ENCODE data around the gene AARS1.
"Not testable (repeated sequence)": the region's sequence is repeated elsewhere in the genome, so short reads cannot be mapped to it uniquely, and the experiment has no call there.

Gene AARS1

GRCh38 chr16:70324998-70325747, 35.9 kb upstream of the AARS1 start:
- no peak overlapping the region for H3K27ac ChIP-seq (ENCODE audit: extremely low read depth, low read depth, low read length)
- POLR2A ChIA-PET = interaction anchor here (1.3 to 1.5 kb wide), 2 partner anchors 11 to 36 kb away, joined by 4 to 10 read pairs; partner anchors contain the start of gene AARS1
- H3K36me3 ChIP-seq (ENCODE audit: control insufficient read depth in 2 of 2, insufficient read depth in 1 of 2, low read length in 2 of 2) = peaks cover 24 to 35% of the 10 kb centered on the region in 2 experiments
- CTCF ChIA-PET = interaction anchor here (0.6 to 1.2 kb wide), 3 partner anchors 13 to 69 kb away, joined by 3 read pairs; no protein-coding TSS in a partner anchor
- H3K4me1 ChIP-seq (ENCODE audit: control insufficient read depth, insufficient read depth, low read length) = no peaks in the 10 kb centered on the region
- TF ChIP-seq KLF9 (tag by site-specific recombination; IDR thresholded peaks at IDR 0.05; ENCODE audit: low read depth) (no peak), ZNF549 (tag by site-specific recombination; IDR thresholded peaks at IDR 0.05) (no peak), OVOL3 (tag by site-specific recombination; IDR thresholded peaks at IDR 0.05) (no peak), SALL2 (tag by site-specific recombination; IDR thresholded peaks at IDR 0.05; ENCODE audit: borderline replicate concordance) (no peak), ZNF112 (tag by site-specific recombination; IDR thresholded peaks at IDR 0.05) (no peak), ZNF560 (tag by site-specific recombination; IDR thresholded peaks at IDR 0.05; ENCODE audit: borderline replicate concordance) (no peak), TCF7L2 (IDR thresholded peaks at IDR 0.05; ENCODE audit: borderline replicate concordance, low read depth, low read length) (no peak), ZNF248 (tag by site-specific recombination; IDR thresholded peaks at IDR 0.05) (no peak), ZNF639 (tag by site-specific recombination; IDR thresholded peaks at IDR 0.05) (no peak)
- H3K9me3 ChIP-seq (ENCODE audit: control insufficient read depth, insufficient read depth, low read depth, low read length) = no peaks in the 10 kb centered on the region
- no peak overlapping the region for H3K4me3 ChIP-seq (ENCODE audit: low read depth, low read length)

- POLR2A ChIA-PET = no interaction called here
- peak; percentile 70 for TF ChIP-seq ZNF121 (tag by site-specific recombination; IDR thresholded peaks at IDR 0.05)
- no peak for TF ChIP-seq ZNF341 (tag by site-specific recombination; IDR thresholded peaks at IDR 0.05; ENCODE audit: low read depth)
- TF ChIP-seq EGR2 (tag by site-specific recombination; IDR thresholded peaks at IDR 0.05; ENCODE audit: low read depth) = 0 out of 2 replicates have a peak, but pooled peaks have one; percentile 29
- Histone ChIP-seq H3K4me1 (ENCODE audit: control insufficient read depth, insufficient read depth, low read length) (no peaks in the 10 kb centered on the region), H3K4me3 (ENCODE audit: low read depth, low read length) (no peak overlapping the region), H3K36me3 (ENCODE audit: control insufficient read depth in 2 of 2, insufficient read depth in 1 of 2, low read length in 2 of 2) (peaks cover 32 to 46% of the 10 kb centered on the region in 2 experiments), H3K27ac (ENCODE audit: extremely low read depth, low read depth, low read length) (no peak overlapping the region), H3K9me3 (ENCODE audit: control insufficient read depth, insufficient read depth, low read depth, low read length) (no peaks in the 10 kb centered on the region)
- CTCF ChIA-PET = no interaction called here
Observed at GRCh38 chr16:70320121-70320520, 30.8 kb upstream of the AARS1 start.

GRCh38 chr16:70307726-70308125, 18.4 kb upstream of the AARS1 start:
- H3K4me3 ChIP-seq (ENCODE audit: low read depth, low read length); POLR2A ChIA-PET; H3K4me1 ChIP-seq (ENCODE audit: control insufficient read depth, insufficient read depth, low read length); CTCF ChIA-PET; H3K27ac ChIP-seq (ENCODE audit: extremely low read depth, low read depth, low read length); H3K36me3 ChIP-seq (ENCODE audit: control insufficient read depth in 2 of 2, insufficient read depth in 1 of 2, low read length in 2 of 2); H3K9me3 ChIP-seq (ENCODE audit: control insufficient read depth, insufficient read depth, low read depth, low read length): not testable (repeated sequence)

GRCh38 chr16:70306880-70307279, 17.6 kb upstream of the AARS1 start:
- Histone ChIP-seq H3K27ac (ENCODE audit: extremely low read depth, low read depth, low read length) (no peak overlapping the region), H3K36me3 (ENCODE audit: control insufficient read depth in 2 of 2, insufficient read depth in 1 of 2, low read length in 2 of 2) (no peaks in the 10 kb centered on the region; a peak in 1 of 3 replicates), H3K4me3 (ENCODE audit: low read depth, low read length) (no peak overlapping the region), H3K4me1 (ENCODE audit: control insufficient read depth, insufficient read depth, low read length) (no peaks in the 10 kb centered on the region; the same call in 1 of the 2 replicates), H3K9me3 (ENCODE audit: control insufficient read depth, insufficient read depth, low read depth, low read length) (no peaks in the 10 kb centered on the region)
- ChIA-PET CTCF (no interaction called here), POLR2A (no interaction called here)
- TF ChIP-seq ZSCAN16 (tag by site-specific recombination; IDR thresholded peaks at IDR 0.05) = no peak
- no peak for TF ChIP-seq ZNF660 (tag by site-specific recombination; IDR thresholded peaks at IDR 0.05)
- no peak for TF ChIP-seq ZNF785 (tag by site-specific recombination; IDR thresholded peaks at IDR 0.05)
- no peak for TF ChIP-seq ZBTB49 (tag by site-specific recombination; IDR thresholded peaks at IDR 0.05; ENCODE audit: low read depth)
- TF ChIP-seq ZBTB11 (tag by site-specific recombination; conservative IDR thresholded peaks at IDR 0.05; ENCODE audit: low read depth) = no peak
- TF ChIP-seq KLF10 (tag by site-specific recombination; IDR thresholded peaks at IDR 0.05) = no peak
- no peak for TF ChIP-seq AEBP2 (tag by site-specific recombination; IDR thresholded peaks at IDR 0.05; ENCODE audit: borderline replicate concordance)

Data from HEK293 (cell line).